ENCODE results near the gene PKD1L1. TPM values are rescaled to one million over a fixed set of nuclear protein-coding genes. Genes with fewer than 3 reads are reported as not detected.

PKD1L1 gene
- total RNA-seq, 2 experiments from 2014 or later, result 0.08 to 0.11 TPM

DNA sequence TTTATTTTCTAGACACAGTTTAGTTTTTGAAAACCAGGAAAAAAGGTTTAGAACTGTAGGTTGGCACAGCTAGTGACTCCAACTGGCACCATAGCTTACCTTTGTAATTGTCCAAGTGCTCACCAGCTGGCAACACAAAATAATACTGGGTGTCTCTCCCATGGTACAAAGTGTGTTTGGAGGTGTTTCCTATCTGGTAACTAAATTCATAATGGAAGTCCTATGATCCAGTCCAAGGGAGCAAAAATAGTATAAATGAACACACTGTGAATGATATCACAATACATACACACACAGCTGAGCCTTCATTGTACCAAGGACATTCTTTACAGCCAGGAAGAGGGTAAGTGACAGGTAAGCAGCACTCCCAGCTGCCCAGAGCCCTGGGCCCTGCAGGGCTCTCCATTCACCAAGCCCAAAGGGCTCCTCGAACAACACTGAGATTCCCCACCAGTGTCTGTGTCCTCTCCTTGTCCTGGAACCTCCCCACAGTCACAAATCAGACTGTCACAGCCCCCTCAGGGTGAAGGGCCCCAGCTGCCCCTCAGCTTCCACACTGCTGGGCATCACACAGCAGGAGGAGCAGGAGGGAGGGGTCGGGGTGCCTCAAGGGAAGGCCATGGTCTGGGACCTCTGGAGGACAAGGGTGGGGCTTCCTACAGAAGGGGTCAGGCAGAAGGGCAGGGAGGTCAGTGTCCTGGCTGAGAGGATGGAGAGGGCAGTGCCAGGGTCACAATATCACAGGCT, 72.1 kb downstream of the PKD1L1 start:
- Mint-ChIP-seq H3K27ac (no peak overlapping the region), H3K36me3 (ENCODE audit: low read depth) (no peaks in the 10 kb centered on the region), H3K4me1 (ENCODE audit: low read depth) (no peaks in the 10 kb centered on the region), H3K9me3 (ENCODE audit: insufficient read depth) (no peaks in the 10 kb centered on the region), H3K27me3 (ENCODE audit: low read depth) (no peaks in the 10 kb centered on the region), H3K4me3 (no peak overlapping the region)
- ChIA-PET POLR2A (no interaction called here), CTCF (no interaction called here)
- ATAC-seq (no peak), DNase-seq (no peak)

DNA sequence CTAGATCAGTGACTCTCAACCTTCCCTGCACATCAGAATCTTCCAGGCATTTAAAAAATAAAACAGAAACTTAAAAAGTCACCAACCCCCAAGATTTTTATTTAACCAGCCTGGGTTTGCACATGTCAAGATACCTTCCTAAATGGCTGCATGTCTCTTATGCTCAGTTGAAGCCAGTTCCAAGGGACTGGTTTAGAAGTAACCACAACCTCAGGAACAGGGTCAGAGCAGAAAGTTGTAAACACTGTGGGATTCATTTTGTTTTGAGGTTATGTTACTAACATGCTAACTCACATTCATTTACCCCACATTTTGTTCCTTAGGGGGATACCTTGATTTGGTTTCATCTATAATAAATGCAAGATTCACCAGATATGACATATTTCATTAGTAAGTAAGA, 72.9 kb downstream of the PKD1L1 start:
- Mint-ChIP-seq H3K36me3 (ENCODE audit: low read depth) (no peaks in the 10 kb centered on the region), H3K27me3 (ENCODE audit: low read depth) (no peaks in the 10 kb centered on the region), H3K9me3 (ENCODE audit: insufficient read depth) (no peaks in the 10 kb centered on the region), H3K27ac (no peak overlapping the region), H3K4me3 (no peak overlapping the region), H3K4me1 (ENCODE audit: low read depth) (no peaks in the 10 kb centered on the region)
- no peak for DNase-seq
- ATAC-seq, result no peak
- ChIA-PET POLR2A (no interaction called here), CTCF (no interaction called here)

DNA sequence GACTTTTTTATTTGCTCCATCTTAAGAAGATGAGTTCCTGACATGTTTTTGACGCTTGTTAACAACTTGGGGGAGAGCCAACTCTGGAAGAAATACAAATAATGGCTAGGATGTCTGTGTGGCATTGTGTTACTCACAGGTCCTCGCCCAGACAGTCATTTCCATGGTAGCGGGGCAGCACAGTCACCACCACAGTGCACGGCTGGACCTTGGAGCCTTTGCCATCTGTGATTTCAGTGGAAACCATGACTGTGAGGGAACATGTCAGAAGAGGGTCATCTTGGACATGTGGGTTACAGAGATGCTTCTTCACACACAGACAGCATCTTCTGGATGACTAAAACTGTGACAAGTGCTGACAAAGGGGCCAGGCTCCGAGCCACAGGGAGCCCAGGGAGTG, 74.5 kb downstream of the PKD1L1 start:
- Mint-ChIP-seq H3K4me1 (ENCODE audit: low read depth) (no peaks in the 10 kb centered on the region), H3K4me3 (no peak overlapping the region), H3K9me3 (ENCODE audit: insufficient read depth) (no peaks in the 10 kb centered on the region), H3K36me3 (ENCODE audit: low read depth) (no peaks in the 10 kb centered on the region), H3K27me3 (ENCODE audit: low read depth) (no peaks in the 10 kb centered on the region), H3K27ac (no peak overlapping the region)
- CTCF ChIA-PET, result no interaction called here
- POLR2A ChIA-PET, result no interaction called here
- ATAC-seq (no peak), DNase-seq (no peak)

DNA sequence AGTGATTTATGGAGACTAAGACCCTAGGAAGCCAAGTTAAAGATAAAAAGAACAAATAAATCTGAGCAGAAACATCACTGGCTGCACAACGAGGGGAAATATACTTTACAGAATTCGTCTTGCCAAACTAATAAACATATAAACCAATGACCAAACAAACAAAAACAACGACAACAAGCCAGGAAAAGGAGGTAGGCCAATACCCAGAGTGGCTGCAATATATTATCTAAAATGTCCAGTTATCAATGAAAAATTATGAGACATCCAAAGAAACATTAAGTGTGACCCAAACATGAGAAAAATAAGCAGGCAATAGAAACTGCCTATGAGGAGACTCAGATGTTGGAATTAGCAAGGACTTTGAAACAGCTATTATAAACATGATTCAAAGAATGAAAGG, 81.0 kb downstream of the PKD1L1 start:
- no peaks in the 10 kb centered on the region for H3K4me1 Mint-ChIP-seq (ENCODE audit: low read depth)
- no peak for ATAC-seq
- no peaks in the 10 kb centered on the region for H3K9me3 Mint-ChIP-seq (ENCODE audit: insufficient read depth)
- no peaks in the 10 kb centered on the region for H3K36me3 Mint-ChIP-seq (ENCODE audit: low read depth)
- H3K27me3 Mint-ChIP-seq (ENCODE audit: low read depth), result no peaks in the 10 kb centered on the region
- ChIA-PET CTCF (no interaction called here), POLR2A (no interaction called here)
- no peak overlapping the region for H3K27ac Mint-ChIP-seq
- no peak for DNase-seq
- H3K4me3 Mint-ChIP-seq, result no peak overlapping the region

DNA sequence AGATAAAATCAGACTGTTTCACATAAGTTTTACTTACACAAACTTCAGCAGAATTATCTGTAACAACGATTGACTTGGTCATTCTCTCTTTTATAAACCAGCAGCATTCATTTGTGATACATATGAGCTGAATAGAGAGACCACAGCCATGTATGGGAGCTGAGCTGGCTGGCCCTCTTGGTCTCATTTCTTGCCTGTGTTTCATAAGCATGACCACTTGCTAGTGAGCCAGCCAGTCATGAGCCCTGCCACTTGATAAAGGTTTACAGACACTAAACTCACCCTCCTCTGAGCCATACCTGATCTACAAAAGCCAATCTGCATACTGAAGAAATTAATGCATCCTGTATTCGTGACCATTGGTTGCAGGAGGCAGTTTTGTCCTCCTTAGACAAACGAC, 82.1 kb downstream of the PKD1L1 start:
- H3K27ac Mint-ChIP-seq, result no peak overlapping the region

DNA sequence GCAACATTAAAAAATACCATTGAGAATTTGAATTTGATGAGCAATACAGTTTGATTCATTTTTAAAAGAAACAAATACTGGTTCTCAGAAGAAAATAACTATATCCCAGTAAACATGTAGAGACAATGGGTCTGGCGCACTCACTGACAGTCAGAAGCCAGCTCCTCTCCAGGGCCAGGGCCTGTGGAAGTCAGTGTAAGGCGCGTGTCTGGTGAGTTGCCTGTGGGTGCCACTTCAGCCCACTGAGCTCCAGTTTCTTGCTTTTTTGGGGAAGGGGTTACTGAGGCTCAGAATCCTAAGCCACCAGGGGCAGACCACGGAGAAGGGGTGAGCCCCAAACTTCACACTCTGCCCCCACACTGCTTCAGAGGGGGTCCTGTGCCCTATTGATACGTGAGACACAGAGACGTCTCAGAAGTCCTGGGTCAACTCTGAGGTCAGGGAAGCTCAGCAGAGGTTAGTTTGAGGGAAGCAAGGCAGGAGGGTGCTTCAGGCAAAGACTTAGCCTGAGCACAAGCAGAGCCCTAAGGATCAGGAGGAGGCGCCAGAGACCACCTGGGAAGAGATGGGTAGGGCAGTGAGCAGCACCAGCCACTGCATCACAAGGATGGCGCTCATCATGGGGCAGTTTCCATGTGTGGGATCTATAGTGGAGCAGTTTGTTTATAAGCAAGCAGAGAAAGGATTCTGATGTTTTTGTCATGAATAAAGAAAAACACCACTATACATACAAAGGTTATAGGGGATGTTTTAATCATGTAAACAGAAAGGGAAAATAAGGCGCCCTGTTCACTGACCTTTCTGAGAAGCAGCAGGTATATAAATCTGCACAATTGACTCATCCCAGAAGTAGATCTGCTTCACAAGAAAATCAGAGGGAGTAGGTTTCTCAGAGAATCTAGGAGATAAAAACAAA, 95.7 kb downstream of the PKD1L1 start:
- Mint-ChIP-seq H3K9me3 (ENCODE audit: insufficient read depth) (no peaks in the 10 kb centered on the region), H3K4me3 (no peak overlapping the region), H3K27me3 (ENCODE audit: low read depth) (no peaks in the 10 kb centered on the region), H3K27ac (no peak overlapping the region), H3K36me3 (ENCODE audit: low read depth) (no peaks in the 10 kb centered on the region), H3K4me1 (ENCODE audit: low read depth) (no peaks in the 10 kb centered on the region)
- ChIA-PET POLR2A (no interaction called here), CTCF (interaction anchor here (1.5 kb wide), 1 partner anchor 92 kb away, joined by 4 read pairs; no protein-coding TSS in a partner anchor)
- DNase-seq (no peak), ATAC-seq (no peak)

More for the DNA sequence above, 82.1 kb downstream of the PKD1L1 start:
- Mint-ChIP-seq H3K4me3 (no peak overlapping the region), H3K4me1 (ENCODE audit: low read depth) (no peaks in the 10 kb centered on the region), H3K27me3 (ENCODE audit: low read depth) (no peaks in the 10 kb centered on the region), H3K9me3 (ENCODE audit: insufficient read depth) (no peaks in the 10 kb centered on the region), H3K36me3 (ENCODE audit: low read depth) (no peaks in the 10 kb centered on the region)
- ChIA-PET CTCF (no interaction called here), POLR2A (no interaction called here)
- DNase-seq (no peak), ATAC-seq (no peak)

DNA sequence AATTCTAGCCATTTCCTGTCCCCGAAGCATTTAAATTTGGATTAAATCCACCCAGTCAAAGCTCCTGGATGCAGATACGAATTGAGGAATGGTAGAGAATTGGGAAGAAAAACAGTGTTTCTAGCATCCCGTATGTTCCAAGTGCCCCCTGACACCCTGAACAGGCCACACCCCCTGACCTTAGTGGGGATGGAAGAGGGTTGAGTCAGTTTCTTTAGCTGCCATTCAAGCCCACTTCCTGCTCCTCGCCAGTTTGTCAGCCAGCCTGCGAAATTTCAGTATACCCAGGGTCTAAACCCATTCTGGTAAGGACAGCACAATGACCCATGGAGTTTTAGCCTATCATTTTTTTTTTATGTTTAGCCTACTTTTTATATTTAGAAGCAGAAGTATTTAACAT, 101.1 kb downstream of the PKD1L1 start:
- no peak for ATAC-seq
- POLR2A ChIA-PET, result no interaction called here
- no peak overlapping the region for H3K4me3 Mint-ChIP-seq

DNA sequence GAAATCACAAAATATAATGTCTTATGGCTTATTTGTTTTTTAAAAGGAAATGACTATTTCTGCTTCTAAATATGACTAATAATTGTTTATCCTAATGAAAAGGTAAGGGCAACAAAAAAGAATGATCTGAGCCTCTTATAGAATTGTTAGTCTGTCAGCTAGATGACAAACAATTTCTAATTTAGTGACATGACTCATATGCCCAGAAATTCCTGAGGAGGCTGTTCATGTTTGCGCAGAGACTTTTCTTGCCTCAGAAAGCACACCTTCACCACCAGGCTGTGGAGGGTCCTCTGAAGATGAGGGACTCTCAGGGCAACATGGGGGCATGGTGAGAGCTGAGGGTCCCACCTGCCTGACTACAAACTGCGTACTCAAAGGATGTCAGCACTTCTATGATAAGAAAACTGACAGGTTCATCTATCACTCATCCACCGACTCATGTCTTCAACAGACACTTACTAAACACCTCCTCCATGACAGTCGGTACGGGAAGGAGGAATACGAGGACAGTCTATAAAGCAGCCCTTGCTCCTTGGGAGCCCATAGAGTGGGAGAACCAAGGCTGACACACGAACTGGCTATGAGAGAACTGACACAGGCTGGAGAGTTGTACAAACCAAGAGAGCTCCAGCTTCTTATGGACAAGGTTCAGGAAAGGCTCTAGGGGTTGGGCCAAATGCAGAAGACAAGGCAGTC, 102.0 kb downstream of the PKD1L1 start:
- no peaks in the 10 kb centered on the region for H3K4me1 Mint-ChIP-seq (ENCODE audit: low read depth)
- CTCF ChIA-PET, result no interaction called here
- no peaks in the 10 kb centered on the region for H3K9me3 Mint-ChIP-seq (ENCODE audit: insufficient read depth)
- POLR2A ChIA-PET, result no interaction called here
- DNase-seq (no peak), ATAC-seq (no peak)
- no peak overlapping the region for H3K4me3 Mint-ChIP-seq
- H3K36me3 Mint-ChIP-seq (ENCODE audit: low read depth), result no peaks in the 10 kb centered on the region
- no peaks in the 10 kb centered on the region for H3K27me3 Mint-ChIP-seq (ENCODE audit: low read depth)
- no peak overlapping the region for H3K27ac Mint-ChIP-seq

More for the DNA sequence above, 101.1 kb downstream of the PKD1L1 start:
- Mint-ChIP-seq H3K9me3 (ENCODE audit: insufficient read depth) (no peaks in the 10 kb centered on the region), H3K27ac (no peak overlapping the region), H3K4me1 (ENCODE audit: low read depth) (no peaks in the 10 kb centered on the region), H3K27me3 (ENCODE audit: low read depth) (no peaks in the 10 kb centered on the region), H3K36me3 (ENCODE audit: low read depth) (no peaks in the 10 kb centered on the region)
- CTCF ChIA-PET, result no interaction called here
- no peak for DNase-seq

DNA sequence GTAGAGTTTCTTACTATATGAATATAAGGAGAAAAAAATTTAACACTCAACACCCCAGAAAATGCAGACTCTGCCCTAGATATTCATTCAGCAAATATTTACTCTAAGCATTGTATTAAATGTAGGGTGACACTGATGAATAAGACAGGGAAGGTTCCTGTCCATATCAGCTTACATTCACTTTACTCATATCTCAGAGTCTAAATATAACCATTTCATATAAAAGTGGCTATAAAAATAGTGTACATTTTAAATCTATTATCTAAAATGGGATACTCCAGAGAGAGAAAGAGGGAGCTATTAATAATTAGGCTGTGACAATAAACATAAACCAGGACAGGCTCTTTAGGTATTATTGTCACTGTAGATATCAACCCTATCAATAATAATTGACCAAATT, 104.0 kb downstream of the PKD1L1 start:
- DNase-seq (no peak), ATAC-seq (no peak)
- ChIA-PET POLR2A (no interaction called here), CTCF (no interaction called here)
- H3K27ac Mint-ChIP-seq, result no peak overlapping the region
- no peaks in the 10 kb centered on the region for H3K27me3 Mint-ChIP-seq (ENCODE audit: low read depth)
- H3K36me3 Mint-ChIP-seq (ENCODE audit: low read depth), result no peaks in the 10 kb centered on the region
- no peaks in the 10 kb centered on the region for H3K4me1 Mint-ChIP-seq (ENCODE audit: low read depth)
- H3K9me3 Mint-ChIP-seq (ENCODE audit: insufficient read depth), result no peaks in the 10 kb centered on the region
- no peak overlapping the region for H3K4me3 Mint-ChIP-seq

DNA sequence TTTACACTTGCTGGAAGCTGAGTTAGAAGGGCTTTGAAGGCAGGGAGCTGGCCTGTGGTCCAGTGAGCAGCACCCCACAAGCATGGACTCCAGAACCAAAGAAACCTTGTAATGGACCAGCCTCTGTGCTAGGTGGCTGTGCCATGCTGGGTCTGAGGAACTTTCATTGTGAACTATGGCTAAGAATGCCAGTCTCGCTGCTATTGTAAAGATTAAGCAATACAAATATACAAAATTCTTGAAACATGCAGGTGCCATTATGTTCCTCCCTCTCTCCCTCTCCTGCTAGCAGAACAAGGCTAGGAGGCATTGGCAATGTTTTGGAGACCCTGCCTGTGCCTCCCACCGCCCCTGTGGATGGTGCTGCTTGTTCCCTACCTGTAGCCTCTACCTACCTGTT, 105.0 kb downstream of the PKD1L1 start:
- no peaks in the 10 kb centered on the region for H3K4me1 Mint-ChIP-seq (ENCODE audit: low read depth)
- ATAC-seq (no peak), DNase-seq (no peak)
- no peak overlapping the region for H3K27ac Mint-ChIP-seq
- H3K9me3 Mint-ChIP-seq (ENCODE audit: insufficient read depth), result no peaks in the 10 kb centered on the region
- H3K27me3 Mint-ChIP-seq (ENCODE audit: low read depth), result no peaks in the 10 kb centered on the region
- H3K4me3 Mint-ChIP-seq, result no peak overlapping the region
- ChIA-PET CTCF (no interaction called here), POLR2A (no interaction called here)
- no peaks in the 10 kb centered on the region for H3K36me3 Mint-ChIP-seq (ENCODE audit: low read depth)

DNA sequence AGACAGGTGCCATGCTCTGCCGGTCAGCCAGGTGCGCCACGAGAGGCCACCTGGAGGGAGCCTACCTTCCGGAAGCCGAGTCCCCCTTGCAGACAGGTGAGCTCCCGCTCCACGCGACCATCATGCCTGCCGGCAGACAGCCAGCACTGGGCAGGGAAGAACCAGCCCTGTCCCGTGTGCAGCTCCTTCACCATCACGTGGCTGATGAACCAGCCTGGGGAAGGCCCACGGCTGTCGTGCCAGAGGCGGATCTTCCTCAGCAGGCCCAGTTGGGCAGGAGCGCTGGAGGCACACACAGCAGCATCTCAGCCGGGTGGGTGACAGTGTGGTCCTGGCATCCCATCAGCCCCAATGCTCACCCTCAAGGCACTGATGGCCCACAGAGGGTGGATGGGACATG, 108.9 kb downstream of the PKD1L1 start:
- Mint-ChIP-seq H3K27ac (no peak overlapping the region), H3K4me1 (ENCODE audit: low read depth) (no peaks in the 10 kb centered on the region), H3K36me3 (ENCODE audit: low read depth) (no peaks in the 10 kb centered on the region), H3K4me3 (no peak overlapping the region), H3K9me3 (ENCODE audit: insufficient read depth) (no peaks in the 10 kb centered on the region), H3K27me3 (ENCODE audit: low read depth) (no peaks in the 10 kb centered on the region)
- POLR2A ChIA-PET, result no interaction called here
- DNase-seq (no peak), ATAC-seq (no peak)
- CTCF ChIA-PET, result no interaction called here

DNA sequence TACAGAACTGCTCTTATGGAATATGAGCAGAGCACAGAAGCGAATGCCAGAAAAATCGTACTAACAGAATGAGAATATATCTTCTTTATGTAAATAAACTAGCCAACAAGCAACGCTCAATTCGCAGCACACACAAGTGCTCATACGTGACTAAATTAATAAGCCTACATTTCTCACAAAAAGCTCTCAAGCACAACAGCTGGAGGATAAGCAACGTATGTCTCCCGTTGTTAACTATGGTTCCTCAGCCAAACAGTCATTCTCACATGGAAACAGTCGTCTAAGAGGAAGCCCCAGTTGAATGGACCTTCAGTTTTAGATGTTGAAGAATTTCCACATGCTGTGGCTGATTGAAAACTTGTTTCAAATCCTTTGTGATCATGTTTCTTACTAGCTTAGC, 110.4 kb downstream of the PKD1L1 start:
- POLR2A ChIA-PET, result no interaction called here
- DNase-seq (no peak), ATAC-seq (no peak)
- H3K4me1 Mint-ChIP-seq (ENCODE audit: low read depth), result peaks cover 2% of the 10 kb centered on the region
- H3K27me3 Mint-ChIP-seq (ENCODE audit: low read depth), result no peaks in the 10 kb centered on the region
- H3K36me3 Mint-ChIP-seq (ENCODE audit: low read depth), result no peaks in the 10 kb centered on the region
- CTCF ChIA-PET, result interaction anchor here (0.8 kb wide), 1 partner anchor 19 kb away, joined by 3 read pairs; no protein-coding TSS in a partner anchor
- no peak overlapping the region for H3K27ac Mint-ChIP-seq
- H3K9me3 Mint-ChIP-seq (ENCODE audit: insufficient read depth), result no peaks in the 10 kb centered on the region
- no peak overlapping the region for H3K4me3 Mint-ChIP-seq
